ELF-1 (cell line): ENCODE measurements around the gene C2orf80.
"Not testable (repeated sequence)": the region's sequence is repeated elsewhere in the genome, so short reads cannot be mapped to it uniquely, and the experiment has no call there.

Experiments used
- DNase-seq: peaks from one replicate; pipeline ENCODE4 v3.0.0-alpha.2; 2016; ENCODE audit warnings: low read depth, low spot score

The C2orf80 gene

GRCh38 chr2:208179028-208179609 lies 10.7 kb downstream of the C2orf80 start:
- peak; percentile 55 for DNase-seq

- no peak for DNase-seq
These were observed 14.0 kb downstream of the C2orf80 start for GRCh38 chr2:208175840-208176153.

GRCh38 chr2:208175069-208175839 lies 14.6 kb downstream of the C2orf80 start:
- DNase-seq, result peak; percentile 84

- no peak for DNase-seq
These were observed 15.7 kb downstream of the C2orf80 start for GRCh38 chr2:208174144-208174543.

GRCh38 chr2:208172125-208172524 lies 17.7 kb downstream of the C2orf80 start:
- DNase-seq, result no peak

- no peak for DNase-seq
These were observed 24.7 kb downstream of the C2orf80 start for GRCh38 chr2:208164951-208165755.

- DNase-seq, result no peak
These were observed 26.3 kb downstream of the C2orf80 start, which contains the start of gene CRYGA for GRCh38 chr2:208163489-208163888. Gene CRYGA, minus strand, starts transcription at chr2:208163589. Its CDS starts 33 bp downstream, at chr2:208163556.

GRCh38 chr2:208156439-208156838 lies 33.4 kb downstream of the C2orf80 start:
- DNase-seq, result no peak

GRCh38 chr2:208153156-208153555 lies 36.7 kb downstream of the C2orf80 start:
- no peak for DNase-seq

- DNase-seq, result no peak
These were observed 38.9 kb downstream of the C2orf80 start for GRCh38 chr2:208150956-208151355.

GRCh38 chr2:208150094-208150493 lies 39.7 kb downstream of the C2orf80 start:
- no peak for DNase-seq

GRCh38 chr2:208148803-208149202 lies 41.0 kb downstream of the C2orf80 start:
- DNase-seq, result no peak

GRCh38 chr2:208147759-208148158 lies 42.1 kb downstream of the C2orf80 start:
- DNase-seq, result no peak

GRCh38 chr2:208147008-208147407 lies 42.8 kb downstream of the C2orf80 start:
- peak; percentile 18 for DNase-seq

- no peak for DNase-seq
These were observed 43.8 kb downstream of the C2orf80 start, which contains the start of gene CRYGB for GRCh38 chr2:208146006-208146405. Gene CRYGB, minus strand, starts transcription at chr2:208146158. Its CDS starts 38 bp downstream, at chr2:208146120.

GRCh38 chr2:208142925-208143799 lies 46.7 kb downstream of the C2orf80 start:
- peak; percentile 51 for DNase-seq

GRCh38 chr2:208142240-208142924 lies 47.4 kb downstream of the C2orf80 start:
- DNase-seq, result no peak

GRCh38 chr2:208139447-208139846 lies 50.4 kb downstream of the C2orf80 start:
- no peak for DNase-seq

- DNase-seq, result not testable (repeated sequence)
These were observed 51.5 kb downstream of the C2orf80 start for GRCh38 chr2:208138334-208138733.

GRCh38 chr2:208136716-208137094 lies 53.1 kb downstream of the C2orf80 start:
- DNase-seq, result no peak
